MCF 10A (cell line): ENCODE data around the gene ODR4. TPM values are rescaled to one million over a fixed set of nuclear protein-coding genes. Genes with fewer than 3 reads are reported as not detected.
A peak's percentile ranks its signal among the peaks of the same experiment; 100 is the strongest.
"Not testable (repeated sequence)": the region's sequence is repeated elsewhere in the genome, so short reads cannot be mapped to it uniquely, and the experiment has no call there.

Source experiments
- BruUV-seq: library from RNA; stranded (reverse); fragments of 400-500 nt; replicated peaks from 2 replicates; lab custom pipeline; 2021; lab: Mats Ljungman, UMichigan
- CTCF ChIA-PET: fragments of 300-600 bp; sonication (Branson Sonifier 250); formaldehyde crosslinking; extraction: SDS; loops from one replicate; lab custom pipeline; 2021; ENCODE audit warnings: antibody characterized with exemption, inconsistent platforms; lab: Yijun Ruan, JAX
- POLR2A ChIA-PET: fragments of 300-600, 350-650 bp; sonication (Branson Sonifier 250); formaldehyde crosslinking; extraction: SDS; loops from one replicate; lab custom pipeline; 2020; ENCODE audit warnings: antibody characterized with exemption, inconsistent platforms; lab: Yijun Ruan, JAX
- DNase-seq: peaks from one replicate; pipeline ENCODE4 v3.0.0-alpha.2; 2018; ENCODE audit not compliant: unreplicated experiment
- H3K27ac Mint-ChIP-seq: one replicate; pipeline ENCODE4 v1.8.0; 2022; ENCODE audit warnings: mild to moderate bottlenecking, low read depth, mixed read lengths; ENCODE audit not compliant: unreplicated experiment
- H3K27me3 Mint-ChIP-seq: one replicate; pipeline ENCODE4 v1.8.0; 2022; ENCODE audit warnings: mixed read lengths; ENCODE audit not compliant: insufficient read depth, unreplicated experiment
- H3K36me3 Mint-ChIP-seq: one replicate; pipeline ENCODE4 v1.8.0; 2022; ENCODE audit warnings: mild to moderate bottlenecking, moderate library complexity, mixed read lengths; ENCODE audit not compliant: insufficient read depth, unreplicated experiment
- H3K4me1 Mint-ChIP-seq: one replicate; pipeline ENCODE4 v1.8.0; 2022; ENCODE audit warnings: mixed read lengths; ENCODE audit not compliant: insufficient read depth, unreplicated experiment
- H3K4me3 Mint-ChIP-seq: one replicate; pipeline ENCODE4 v1.8.0; 2022; ENCODE audit warnings: mild to moderate bottlenecking, moderate library complexity, mixed read lengths; ENCODE audit not compliant: unreplicated experiment
- H3K9me3 Mint-ChIP-seq: one replicate; pipeline ENCODE4 v1.8.0; 2022; ENCODE audit warnings: mixed read lengths; ENCODE audit not compliant: unreplicated experiment
- CTCF ChIP-seq: fragments of 200-600 bp; IDR thresholded peaks from one replicate; pipeline ENCODE4 v1.8.0; 2022; ENCODE audit warnings: antibody characterized with exemption, mild to moderate bottlenecking; ENCODE audit not compliant: unreplicated experiment
- intact Hi-C: fragments of 100-400 bp; cut with micrococcal nuclease; formaldehyde crosslinking; loops from 2 replicates; pipeline ENCODE4 v1.14.1; 2022
- total RNA-seq: library from RNA; stranded (reverse); gene quantifications from 2 replicates; pipeline ENCODE4 v1.2.3, GENCODE V29; 2022

The ODR4 gene
- total RNA-seq, 1 experiment from 2014 or later: 39.9 TPM

DNA sequence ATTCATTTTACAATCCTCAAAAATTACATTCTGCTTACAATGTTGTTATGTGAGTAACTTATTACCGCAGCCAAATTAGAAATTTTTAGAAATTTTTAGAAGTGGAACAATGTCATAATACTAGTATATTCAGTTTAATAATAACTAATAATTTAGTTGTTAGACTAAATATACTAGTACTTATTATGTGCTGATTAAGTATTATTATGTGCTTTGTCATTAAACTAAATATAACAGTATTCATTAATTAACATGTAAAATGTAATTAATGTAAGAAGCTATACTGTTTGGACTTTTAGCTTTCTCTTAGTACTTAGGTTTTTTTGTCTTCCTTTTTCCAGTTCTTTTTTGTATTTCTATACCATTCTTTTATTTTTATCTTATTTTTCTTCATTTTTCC, 15.3 kb downstream of the ODR4 start:
- TF ChIP-seq CTCF: no peak
- Mint-ChIP-seq H3K4me3 (no peak overlapping the region), H3K27me3 (no peaks in the 10 kb centered on the region), H3K36me3 (peaks cover 89% of the 10 kb centered on the region), H3K27ac (no peak overlapping the region), H3K9me3 (no peaks in the 10 kb centered on the region), H3K4me1 (no peaks in the 10 kb centered on the region)
- no TSS peak for BruUV-seq
- POLR2A ChIA-PET: no interaction called here
- no peak for DNase-seq
- CTCF ChIA-PET: interaction anchor here (1.3 to 2.4 kb wide), 3 partner anchors 13 to 16 kb away, joined by 3 to 11 read pairs (median 3); partner anchors contain the start of genes ODR4 and TPR
- intact Hi-C loops: no loop called here

DNA sequence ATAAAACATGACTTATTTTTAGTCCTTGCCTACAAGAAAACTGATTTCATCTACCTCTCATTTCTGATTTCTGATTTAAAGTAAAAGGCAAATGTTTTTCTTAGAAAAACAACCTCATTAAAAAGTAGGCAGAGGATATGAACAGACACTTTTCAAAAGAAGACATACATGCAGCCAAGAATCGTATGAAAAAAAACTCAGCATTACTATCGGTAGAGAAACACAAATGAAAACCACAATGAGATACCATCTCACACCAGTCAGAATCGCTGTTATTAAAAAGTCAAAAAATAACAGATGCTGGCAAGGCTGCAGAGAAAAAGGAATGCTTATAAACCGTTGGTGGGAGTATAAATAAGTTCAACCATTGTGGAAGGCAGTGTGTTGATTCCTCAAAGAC, 16.2 kb downstream of the ODR4 start:
- Mint-ChIP-seq H3K27ac (no peak overlapping the region), H3K4me3 (no peak overlapping the region), H3K4me1 (no peaks in the 10 kb centered on the region), H3K9me3 (no peaks in the 10 kb centered on the region), H3K36me3 (peaks cover 93% of the 10 kb centered on the region), H3K27me3 (no peaks in the 10 kb centered on the region)
- TF ChIP-seq CTCF: no peak
- no peak for DNase-seq
- POLR2A ChIA-PET: no interaction called here
- no TSS peak for BruUV-seq
- CTCF ChIA-PET: interaction anchor here (1.4 to 2.4 kb wide), 2 partner anchors 12 to 17 kb away, joined by 3 to 11 read pairs; partner anchors contain the start of genes ODR4 and TPR
- intact Hi-C loops: no loop called here

GRCh38 chr1:186392711-186393110, 17.1 kb downstream of the ODR4 start:
- H3K9me3 Mint-ChIP-seq, H3K4me3 Mint-ChIP-seq, H3K4me1 Mint-ChIP-seq, H3K27me3 Mint-ChIP-seq, DNase-seq, BruUV-seq, POLR2A ChIA-PET, intact Hi-C loops: not testable (repeated sequence)
- Mint-ChIP-seq H3K27ac (peak overlapping the region; percentile 11), H3K36me3 (peaks cover 93% of the 10 kb centered on the region)
- CTCF ChIA-PET: interaction anchor here (1.0 to 1.9 kb wide), 2 partner anchors 12 to 13 kb away, joined by 4 to 7 read pairs; no protein-coding TSS in a partner anchor

- H3K36me3 Mint-ChIP-seq: peaks cover 76% of the 10 kb centered on the region
- H3K27ac Mint-ChIP-seq, H3K4me1 Mint-ChIP-seq, H3K27me3 Mint-ChIP-seq, DNase-seq, BruUV-seq, H3K4me3 Mint-ChIP-seq, H3K9me3 Mint-ChIP-seq, CTCF ChIA-PET, POLR2A ChIA-PET: not testable (repeated sequence)
- intact Hi-C loops: loop anchor here (5.0 kb wide), 3 partner anchors 81 to 516 kb away; no protein-coding TSS in a partner anchor
These were observed 25.8 kb downstream of the ODR4 start for GRCh38 chr1:186401446-186401845.

- Mint-ChIP-seq H3K9me3 (no peaks in the 10 kb centered on the region), H3K4me3 (no peak overlapping the region), H3K27ac (no peak overlapping the region), H3K27me3 (no peaks in the 10 kb centered on the region), H3K4me1 (no peaks in the 10 kb centered on the region), H3K36me3 (peaks cover 81% of the 10 kb centered on the region)
- TF ChIP-seq CTCF: no peak
- ChIA-PET CTCF (interaction anchor here (0.7 to 2.0 kb wide), 23 partner anchors 8 to 1750 kb away, joined by 3 to 8 read pairs (median 4); partner anchors contain the start of genes ODR4 and TPR), POLR2A (interaction anchor here (1.0 to 1.1 kb wide), 2 partner anchors 14 to 27 kb away, joined by 3 to 4 read pairs; no protein-coding TSS in a partner anchor)
- intact Hi-C loops: loop anchor here (1.0 to 5.0 kb wide), 5 partner anchors 79 to 583 kb away; partner anchors contain the start of gene PTGS2
- no peak for DNase-seq
- BruUV-seq: no TSS peak
These were observed 28.0 kb downstream of the ODR4 start for GRCh38 chr1:186403632-186404031.
